Hepatocyte (in vitro differentiated cells): ENCODE data around the gene TP73.

Experiments
- CTCF ChIP-seq: fragments of 200-600 bp; sonication (generic); IDR thresholded peaks from 2 replicates; pipeline ENCODE4 v1.5.1; 2016; ENCODE audit warnings: antibody characterized with exemption, mild to moderate bottlenecking; ENCODE audit not compliant: poor library complexity
- EZH2 ChIP-seq: fragments of 200-600 bp; sonication (generic); IDR thresholded peaks from 2 replicates; pipeline ENCODE4 v1.6.1; 2016; ENCODE audit warnings: antibody characterized with exemption, mild to moderate bottlenecking, borderline replicate concordance
- EZH2phosphoT487 ChIP-seq: fragments of 200-600 bp; sonication (generic); IDR thresholded peaks from one replicate; pipeline ENCODE4 v1.6.1; 2018; ENCODE audit warnings: antibody characterized with exemption, mild to moderate bottlenecking, low read depth, moderate library complexity; ENCODE audit not compliant: unreplicated experiment, severe bottlenecking

- TF ChIP-seq CTCF (no peak), EZH2 (no peak), EZH2phosphoT487 (no peak)
Measured at GRCh38 chr1:3689138-3689750, 36.9 kb downstream of the TP73 start.
